H7 (cell line): Measurements from ENCODE around the gene SOX12. TPM values are rescaled to one million over a fixed set of nuclear protein-coding genes. Genes with fewer than 3 reads are reported as not detected.
A peak's percentile ranks its signal among the peaks of the same experiment; 100 is the strongest.

Experiments
- DNase-seq: peaks from one replicate; pipeline ENCODE4 v3.0.0; 2012
- H3K27me3 ChIP-seq: 2 replicates; pipeline ENCODE4 v1.6.0; 2011; ENCODE audit warnings: mild to moderate bottlenecking, low read length; ENCODE audit not compliant: control insufficient read depth, insufficient read depth
- H3K36me3 ChIP-seq: replicated peaks from 2 replicates; pipeline ENCODE4 v1.5.1; 2011; ENCODE audit warnings: low read length; ENCODE audit not compliant: control insufficient read depth, insufficient read depth
- H3K4me3 ChIP-seq: 2 replicates; pipeline ENCODE4 v1.5.1; 2011; ENCODE audit warnings: low read depth, mild to moderate bottlenecking, control low read depth, low read length, moderate library complexity; ENCODE audit not compliant: insufficient read depth
- total RNA-seq: library from RNA; depleted of rRNA; stranded (reverse); fragments of >200 nt; shearing (Covaris generic); gene quantifications from 2 replicates; pipeline ENCODE4 v1.2.3, GENCODE V29; 2014; rRNA removed

The SOX12 gene
- total RNA-seq, result 14.7 and 15.7 TPM in 2 replicates

DNA sequence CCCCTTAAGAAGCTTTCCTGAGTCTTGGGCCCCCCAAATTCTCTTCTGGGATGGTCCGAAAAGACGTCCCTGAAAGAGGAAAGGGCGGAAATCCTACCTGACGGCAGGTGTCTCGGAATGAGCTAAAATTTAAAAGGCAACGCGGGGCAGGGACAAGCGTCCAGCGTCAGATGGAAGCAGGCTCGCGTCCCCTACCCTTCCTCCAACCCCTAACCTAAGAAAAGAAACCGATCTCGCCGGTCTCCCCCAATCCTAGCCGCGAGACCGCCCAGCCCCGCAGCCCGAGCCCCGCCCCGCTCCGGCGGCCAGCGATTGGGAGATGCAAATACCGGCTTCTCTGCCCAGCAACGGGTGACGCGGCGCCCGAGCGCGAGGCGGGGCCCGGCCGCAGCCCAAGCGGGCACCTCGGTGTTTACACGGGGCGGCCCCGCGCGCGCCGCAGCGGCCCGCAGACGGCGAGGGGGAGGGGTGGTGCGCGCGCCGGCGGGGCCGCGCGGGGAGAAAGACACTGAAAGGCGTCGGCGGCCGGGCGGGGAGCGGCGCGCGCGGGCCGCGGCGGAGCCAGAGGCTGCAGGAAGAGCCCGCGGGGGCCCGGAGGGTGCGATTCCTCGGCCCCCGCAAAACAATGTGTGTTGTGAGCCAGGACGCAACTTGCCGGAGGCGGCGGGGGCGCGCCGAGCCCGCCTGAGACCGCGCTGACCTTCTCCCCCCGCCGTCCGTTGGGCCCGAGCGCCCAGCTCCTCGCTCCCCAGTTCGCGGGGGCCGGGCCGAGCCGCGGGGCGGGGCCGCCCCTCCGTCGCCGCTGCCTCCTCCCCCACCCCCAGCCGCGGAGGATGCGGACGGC lies at the start of gene SOX12:
Gene SOX12, plus strand, starts transcription at position 508 of the 844 bp plus-strand sequence. CDS start 373 bp downstream, outside the sequence.
- H3K27me3 ChIP-seq, result no peaks in the 10 kb centered on the region
- peak; percentile 96 for DNase-seq
- peaks cover 3% of the 10 kb centered on the region for H3K36me3 ChIP-seq
- H3K4me3 ChIP-seq, result peak within 1 kb of the TSS; percentile 98

GRCh38 chr20:275791-276190 lies 49.6 kb upstream of the SOX12 start:
- Histone ChIP-seq H3K4me3 (no peak overlapping the region), H3K36me3 (peaks cover 14% of the 10 kb centered on the region), H3K27me3 (no peaks in the 10 kb centered on the region)
- no peak for DNase-seq

DNA sequence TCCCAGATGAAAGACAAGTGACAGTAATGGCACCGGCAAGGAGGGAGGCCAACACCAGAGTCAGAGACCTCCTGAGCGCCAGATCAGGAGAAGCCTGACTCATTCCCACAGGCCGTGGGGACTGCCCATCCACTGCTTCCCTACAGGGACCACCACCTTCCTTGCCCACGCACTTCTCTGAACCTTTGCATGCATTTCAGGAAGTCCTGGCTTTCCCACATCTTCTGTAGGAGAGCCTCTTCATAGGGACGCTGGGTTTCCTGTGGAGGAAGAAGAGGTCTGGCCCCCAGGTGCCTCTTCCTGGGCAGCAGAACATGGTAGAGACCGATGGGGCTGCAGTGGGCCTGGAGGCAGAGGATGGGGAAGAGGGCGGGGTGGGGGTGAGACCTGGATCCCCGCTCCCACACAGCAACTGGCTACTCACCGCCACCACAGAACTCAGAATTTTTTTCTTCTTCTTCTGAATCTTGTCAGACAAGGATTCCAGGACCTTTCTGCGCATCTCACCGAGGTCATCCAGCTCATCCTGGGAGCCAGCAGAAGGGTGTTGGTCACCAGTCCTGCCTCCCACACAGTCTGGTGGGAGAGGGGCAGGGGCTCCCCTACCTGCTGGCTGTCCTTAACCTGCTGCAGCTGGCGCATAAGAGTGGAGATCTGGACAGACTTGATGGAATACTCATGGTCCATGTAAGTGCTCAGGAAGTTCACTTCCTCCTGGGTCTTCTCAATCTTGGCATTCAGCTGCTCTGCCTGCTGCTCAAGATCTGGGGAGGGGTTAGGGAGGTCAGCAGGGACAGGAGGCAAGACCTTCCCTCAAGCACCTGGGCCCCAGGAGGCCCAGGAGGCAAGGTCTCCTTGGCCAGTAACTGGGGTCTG lies 48.5 kb upstream of the SOX12 start:
- DNase-seq, result no peak
- H3K27me3 ChIP-seq, result no peaks in the 10 kb centered on the region
- no peak overlapping the region for H3K4me3 ChIP-seq
- peaks cover 14% of the 10 kb centered on the region for H3K36me3 ChIP-seq

- no peak overlapping the region for H3K4me3 ChIP-seq
- H3K27me3 ChIP-seq, result no peaks in the 10 kb centered on the region
- H3K36me3 ChIP-seq, result peaks cover 14% of the 10 kb centered on the region
- no peak for DNase-seq
Observed at GRCh38 chr20:277496-277781, 47.9 kb upstream of the SOX12 start.

- DNase-seq, result no peak
- Histone ChIP-seq H3K36me3 (peaks cover 14% of the 10 kb centered on the region), H3K4me3 (no peak overlapping the region), H3K27me3 (no peaks in the 10 kb centered on the region)
Observed at GRCh38 chr20:278181-278580, 47.2 kb upstream of the SOX12 start.

GRCh38 chr20:278607-279571 lies 46.5 kb upstream of the SOX12 start:
- peak overlapping the region; percentile 22; the same call in 1 of the 2 replicates for H3K4me3 ChIP-seq
- H3K27me3 ChIP-seq, result no peaks in the 10 kb centered on the region
- peaks cover 14% of the 10 kb centered on the region for H3K36me3 ChIP-seq
- peak; percentile 61 for DNase-seq

GRCh38 chr20:284172-284571 lies 41.2 kb upstream of the SOX12 start:
- no peak for DNase-seq
- H3K4me3 ChIP-seq, result no peak overlapping the region

GRCh38 chr20:286508-286907 lies 38.8 kb upstream of the SOX12 start:
- no peaks in the 10 kb centered on the region for H3K27me3 ChIP-seq
- no peaks in the 10 kb centered on the region; the same call in 1 of the 2 replicates for H3K36me3 ChIP-seq
- DNase-seq, result no peak
- no peak overlapping the region for H3K4me3 ChIP-seq

More at GRCh38 chr20:284172-284571, 41.2 kb upstream of the SOX12 start:
- no peaks in the 10 kb centered on the region for H3K27me3 ChIP-seq
- no peaks in the 10 kb centered on the region; the same call in none of the 2 replicates for H3K36me3 ChIP-seq

DNA sequence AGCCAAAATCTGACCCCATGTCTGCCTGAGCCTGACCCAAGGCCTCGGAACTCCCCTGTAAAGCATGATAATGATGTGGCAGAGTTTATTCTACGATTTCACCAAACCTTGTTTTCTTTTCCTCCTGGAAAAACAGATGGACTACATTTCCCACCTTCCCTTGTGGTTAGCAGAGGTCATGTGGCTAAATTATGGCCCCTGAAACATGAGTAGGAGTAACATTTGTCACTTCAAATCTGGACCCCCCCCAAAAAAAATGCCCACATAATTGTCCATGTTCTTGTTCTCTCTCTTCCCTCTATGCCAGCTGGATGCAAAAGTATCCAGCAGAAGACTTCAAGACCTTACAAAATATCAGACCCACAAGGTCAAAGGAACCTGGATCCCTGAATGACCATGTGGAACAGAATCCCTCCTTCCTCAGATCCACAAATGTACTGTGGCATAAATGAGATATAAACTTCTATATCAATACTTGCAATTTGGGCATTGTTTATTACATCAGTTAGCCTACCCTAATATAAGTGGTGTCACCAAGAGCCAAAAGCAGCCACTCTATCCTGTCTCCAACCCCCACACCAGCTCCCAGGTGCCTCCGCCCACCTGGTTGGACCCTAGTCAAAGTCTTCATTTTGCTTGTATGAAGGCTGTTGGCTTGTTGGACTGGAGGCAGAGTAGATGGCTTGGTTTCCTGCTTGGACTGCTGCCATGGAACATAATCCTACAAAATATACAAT lies 36.2 kb upstream of the SOX12 start:
- no peaks in the 10 kb centered on the region; the same call in 1 of the 2 replicates for H3K36me3 ChIP-seq
- peak overlapping the region; percentile 52; the same call in 1 of the 2 replicates for H3K4me3 ChIP-seq
- H3K27me3 ChIP-seq, result no peaks in the 10 kb centered on the region
- no peak for DNase-seq

GRCh38 chr20:289693-290083 lies 35.7 kb upstream of the SOX12 start:
- no peaks in the 10 kb centered on the region for H3K36me3 ChIP-seq
- no peaks in the 10 kb centered on the region for H3K27me3 ChIP-seq
- peak overlapping the region; percentile 52 for H3K4me3 ChIP-seq
- DNase-seq, result no peak

DNA sequence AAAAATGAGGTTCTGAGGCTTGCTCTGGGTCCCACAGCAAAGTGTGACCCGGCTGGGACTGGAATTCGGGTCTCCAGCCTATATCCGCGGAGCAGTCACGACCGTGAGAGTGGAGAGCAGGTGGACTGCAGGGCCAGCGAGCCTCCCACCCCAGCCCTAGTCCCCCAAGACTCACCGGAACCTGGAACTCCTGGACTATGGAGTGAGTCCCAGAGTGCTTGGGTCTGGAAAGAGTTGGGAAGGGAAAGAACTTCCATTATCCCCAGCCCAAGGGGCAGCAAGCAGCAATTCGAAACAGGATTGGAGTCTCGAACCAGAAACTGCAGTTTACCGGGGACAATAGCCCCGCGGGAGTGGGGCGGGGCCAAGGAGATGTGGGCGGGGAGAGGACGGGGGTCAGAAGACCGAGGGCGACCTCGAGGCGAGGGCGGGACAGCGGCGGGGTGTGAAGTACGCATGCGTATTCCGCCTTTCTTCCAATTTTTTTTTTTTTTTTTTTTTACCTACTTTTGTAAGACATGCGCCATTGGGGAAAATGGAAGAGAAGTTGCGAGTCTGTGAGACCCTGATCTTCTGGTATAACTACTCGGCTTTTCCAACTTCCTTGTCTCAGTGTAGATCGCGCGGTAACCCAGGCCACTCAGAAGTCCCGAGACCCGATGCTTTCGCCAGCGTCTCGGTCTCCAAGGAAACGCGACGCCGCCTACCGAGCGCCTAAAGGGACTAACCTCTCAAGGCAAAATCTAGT lies 35.1 kb upstream of the SOX12 start, which contains the start of gene C20orf96:
Gene C20orf96, minus strand, starts transcription at position 667 of the 748 bp plus-strand sequence. Its CDS starts 140 bp downstream, at position 527.
- H3K27me3 ChIP-seq, result no peaks in the 10 kb centered on the region; the same call in 1 of the 2 replicates
- peak within 1 kb of the TSS; percentile 52 for H3K4me3 ChIP-seq

GRCh38 chr20:294602-295001 lies 30.8 kb upstream of the SOX12 start:
- H3K4me3 ChIP-seq, result no peak overlapping the region
- H3K27me3 ChIP-seq, result peaks cover 2% of the 10 kb centered on the region
- DNase-seq, result no peak
- H3K36me3 ChIP-seq, result no peaks in the 10 kb centered on the region

More for the DNA sequence above, 35.1 kb upstream of the SOX12 start, which contains the start of gene C20orf96:
- DNase-seq, result peak; percentile 98
- no peaks in the 10 kb centered on the region for H3K36me3 ChIP-seq

DNA sequence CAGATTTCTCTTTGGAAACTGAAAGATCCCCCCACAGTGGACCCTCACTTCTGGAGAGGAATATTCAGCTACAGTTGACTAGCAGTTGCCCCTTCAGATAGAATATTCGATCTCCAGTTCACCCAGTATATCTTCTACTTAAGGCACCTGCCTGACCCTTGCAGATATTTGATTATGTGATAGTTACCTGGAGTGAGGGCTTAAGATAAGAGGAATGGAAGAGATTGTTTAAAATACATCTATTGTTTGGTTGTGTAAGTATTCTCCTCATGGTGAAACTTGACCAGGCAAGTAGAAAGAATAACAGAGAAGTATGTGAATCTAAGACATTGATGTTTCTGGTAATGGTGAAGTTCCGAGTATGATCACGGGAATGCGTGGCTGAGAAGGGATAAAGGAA lies 29.5 kb upstream of the SOX12 start:
- H3K36me3 ChIP-seq, result no peaks in the 10 kb centered on the region
- no peak for DNase-seq
- no peak overlapping the region for H3K4me3 ChIP-seq

More for the DNA sequence above, 29.5 kb upstream of the SOX12 start:
- peaks cover 2% of the 10 kb centered on the region for H3K27me3 ChIP-seq
